Adipose tissue (tissue), 3 donors: ENCODE data around the gene MAML2. TPM values are rescaled to one million over a fixed set of nuclear protein-coding genes. Genes with fewer than 3 reads are reported as not detected.

Source experiments
- H3K27ac ChIP-seq: one replicate; pipeline ENCODE4 v1.5.1; 2013; ENCODE audit warnings: low read depth, low read length
- WGBS, 3 donors: extraction: QIAGEN DNeasy Blood & Tissue Kit; methylation state at CpG; one replicate each; pipeline ENCODE4 v1.1.7; 2013; 5-methylcytosine and 5-hydroxymethylcytosine counted together
- polyA plus RNA-seq, 3 donors: library from polyadenylated mRNA; stranded (reverse); fragments of 200-250 nt; gene quantifications; one replicate each; pipeline ENCODE4 v1.2.3, GENCODE V29; 2013
- donor health status: healthy with polysubstance abuse.
- donor health status: Bipolar disorder and iron deficiency.
- donor health status: healthy.

Gene MAML2
- polyA plus RNA-seq, 3 donors, result 1.8 to 8.7 (median 5.4) TPM

- H3K27ac ChIP-seq, result no peak overlapping the region
- WGBS, 3 donors, result 89 to 98% (median 96%) methylated on average over 5 of the region's 5 CpGs
Measured at GRCh38 chr11:96111308-96111707, 231.7 kb downstream of the MAML2 start.

DNA sequence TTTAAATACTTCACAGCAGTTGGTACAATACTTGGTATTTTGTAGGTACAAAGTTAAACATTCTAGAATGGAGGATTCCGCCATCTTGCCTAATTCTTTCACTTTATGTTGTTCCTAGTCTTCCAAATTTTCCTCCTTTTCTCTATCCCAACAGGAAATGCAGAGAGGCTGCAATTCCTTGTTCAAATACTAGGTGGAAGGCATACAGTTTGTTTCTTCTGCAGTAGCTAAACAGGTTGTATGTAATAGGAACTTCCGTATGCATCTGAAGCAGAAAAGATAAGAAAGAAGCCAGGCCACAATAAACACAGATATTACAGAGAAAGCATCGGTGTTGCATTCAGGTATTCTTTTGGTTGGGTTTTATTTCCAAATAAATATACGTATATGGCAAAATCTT is 232.7 kb downstream of the MAML2 start:
- 72 to 95% (median 92%) methylated on average over 4 of the region's 4 CpGs for WGBS, 3 donors

DNA sequence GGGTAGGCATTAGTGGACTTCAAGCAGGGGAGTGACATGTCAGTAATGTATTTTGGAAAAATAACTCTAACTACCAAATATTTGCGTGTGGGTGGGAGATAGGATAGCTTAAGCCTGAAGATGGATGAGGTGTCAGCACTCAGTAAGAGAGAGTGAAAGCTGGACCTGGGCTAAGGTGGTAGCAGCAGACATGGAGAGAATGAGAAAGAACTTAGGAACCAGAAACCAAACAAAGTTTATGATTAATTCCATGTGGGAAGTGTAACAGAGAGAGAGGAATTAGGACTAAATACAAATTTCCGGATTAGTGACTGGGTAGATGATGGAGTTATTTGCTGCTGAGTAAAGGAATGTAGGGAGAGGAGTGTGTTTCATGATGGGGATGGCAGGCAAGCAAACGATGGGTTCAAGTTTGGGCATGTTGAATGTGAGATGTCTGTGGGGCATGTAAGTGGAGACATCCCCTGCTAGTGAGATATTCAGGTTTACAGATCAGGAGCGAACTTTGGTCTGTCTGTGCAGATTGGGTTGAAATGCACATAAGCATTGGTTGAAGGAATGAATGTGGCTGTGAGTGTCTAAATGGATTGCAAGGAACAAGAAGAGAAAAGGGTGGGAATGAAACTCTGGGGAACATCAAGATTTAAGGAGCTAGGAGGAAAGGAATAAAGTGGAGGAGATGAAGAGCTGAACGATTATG is 233.5 kb downstream of the MAML2 start:
- H3K27ac ChIP-seq, result no peak overlapping the region
- 68 to 90% (median 85%) methylated on average over 5 of the region's 5 CpGs for WGBS, 3 donors

More for the DNA sequence above, 232.7 kb downstream of the MAML2 start:
- H3K27ac ChIP-seq, result no peak overlapping the region

GRCh38 chr11:96107143-96107824 is 235.7 kb downstream of the MAML2 start:
- H3K27ac ChIP-seq, result no peak overlapping the region
- 87 to 91% (median 88%) methylated on average over 5 of the region's 5 CpGs for WGBS, 3 donors

DNA sequence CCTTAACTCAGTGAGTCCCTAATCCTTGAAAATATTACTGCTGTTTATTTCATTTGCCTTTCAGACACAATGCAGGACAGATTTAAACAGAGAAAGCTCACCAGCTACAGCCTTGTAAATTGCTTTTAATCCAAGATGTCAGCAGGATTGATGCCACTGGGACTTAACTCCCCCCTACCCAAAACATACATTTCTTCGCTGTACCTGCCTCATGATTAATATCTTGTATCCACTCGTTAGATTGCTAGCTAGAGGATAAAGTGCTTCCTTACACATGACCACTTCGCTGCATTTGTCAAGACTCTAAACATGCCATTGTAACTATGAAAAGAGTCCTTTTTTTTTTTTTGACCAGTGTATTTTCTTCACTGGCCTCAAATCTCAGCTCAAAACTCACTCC is 236.3 kb downstream of the MAML2 start:
- H3K27ac ChIP-seq, result no peak overlapping the region
- WGBS, 3 donors, result 68 to 92% (median 81%) methylated on average over 3 of the region's 3 CpGs

GRCh38 chr11:96105944-96106343 is 237.1 kb downstream of the MAML2 start:
- WGBS, 3 donors, result 30 to 88% (median 84%) methylated on average over 1 of the region's 1 CpG
- no peak overlapping the region for H3K27ac ChIP-seq

- 44 to 67% (median 63%) methylated on average over 1 of the region's 1 CpG for WGBS, 3 donors
Measured at GRCh38 chr11:96105197-96105895, 237.6 kb downstream of the MAML2 start.

DNA sequence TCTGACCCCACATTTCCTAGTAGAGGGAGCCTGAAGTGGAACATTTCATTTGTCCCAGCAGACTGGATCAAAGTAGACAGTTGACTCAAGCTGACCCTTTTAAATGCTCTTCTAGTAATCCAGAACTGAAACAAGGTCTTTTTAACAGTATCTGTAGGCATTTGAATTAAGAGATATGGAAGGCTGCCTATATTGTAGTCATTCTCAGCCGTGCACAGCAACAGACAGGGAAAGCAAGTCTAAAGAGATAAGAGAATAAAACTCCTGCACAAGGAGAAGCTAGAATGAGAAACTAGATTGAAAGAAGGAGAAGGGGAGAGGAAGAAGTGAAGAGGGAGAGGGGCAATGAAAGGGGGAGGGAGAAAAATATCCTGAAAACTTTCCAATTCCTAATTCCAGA is 238.5 kb downstream of the MAML2 start:
- H3K27ac ChIP-seq, result no peak overlapping the region
- 48 to 69% (median 69%) methylated on average over 1 of the region's 1 CpG for WGBS, 3 donors

More at GRCh38 chr11:96105197-96105895, 237.6 kb downstream of the MAML2 start:
- no peak overlapping the region for H3K27ac ChIP-seq

DNA sequence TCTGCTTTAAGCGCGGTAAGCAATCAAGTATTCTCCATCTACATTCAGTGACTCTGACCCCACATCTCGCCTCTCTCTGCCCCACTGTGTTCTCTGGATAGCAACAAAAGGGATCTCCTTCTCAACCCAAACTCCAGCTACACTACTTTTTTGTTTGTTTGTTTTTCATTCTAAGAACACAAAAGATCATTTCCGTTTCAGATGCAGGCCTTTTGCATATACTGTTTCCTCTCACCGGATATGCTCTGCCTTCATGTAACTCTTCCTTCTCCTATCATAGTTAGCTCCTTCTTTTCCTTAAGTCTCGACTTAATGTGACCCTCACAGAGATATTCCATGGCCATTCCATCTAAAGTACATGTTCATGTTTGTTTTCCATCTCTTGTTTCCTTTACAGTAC is 239.3 kb downstream of the MAML2 start:
- WGBS, 3 donors, result 82 to 88% (median 83%) methylated on average over 6 of the region's 6 CpGs
- no peak overlapping the region for H3K27ac ChIP-seq

DNA sequence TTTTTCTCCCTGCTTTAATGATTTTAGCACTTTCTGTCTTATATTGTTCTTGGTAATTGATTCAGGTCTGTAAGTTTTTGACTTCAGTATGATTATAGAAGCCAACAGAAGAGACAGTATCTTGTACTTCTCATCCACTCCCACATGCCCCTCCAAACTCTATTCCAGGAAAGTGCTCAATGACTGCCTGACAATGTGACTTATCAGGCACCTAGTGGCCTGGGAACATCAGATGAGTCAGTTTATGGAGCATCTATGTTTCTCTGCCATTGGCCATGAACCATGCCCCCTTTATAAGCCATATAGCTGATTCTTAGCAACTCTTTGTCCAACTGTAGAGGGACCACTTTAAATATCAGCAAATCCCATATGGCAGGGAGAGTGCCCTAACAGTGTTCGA is 239.9 kb downstream of the MAML2 start:
- no peak overlapping the region for H3K27ac ChIP-seq

DNA sequence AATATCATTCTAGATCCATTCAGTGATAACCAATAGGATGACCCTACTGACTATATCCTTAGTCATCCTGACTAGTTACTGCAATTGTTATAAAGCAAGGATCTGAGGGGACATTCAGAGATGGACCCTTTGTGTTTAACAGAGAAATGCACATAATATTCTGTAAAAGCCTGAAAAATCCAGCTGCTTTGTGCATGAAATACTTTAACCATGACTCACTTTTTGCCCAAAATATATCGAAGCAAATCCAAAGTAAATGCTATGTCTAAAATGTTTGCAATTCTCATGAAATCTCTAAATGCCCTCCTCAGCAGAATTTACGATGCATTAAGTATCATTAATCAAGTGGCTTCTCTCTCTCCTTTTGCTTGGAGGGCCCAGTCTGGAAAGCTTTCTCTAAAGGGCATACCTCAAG is 240.3 kb downstream of the MAML2 start:
- no peak overlapping the region for H3K27ac ChIP-seq
- 48 to 67% (median 60%) methylated on average over 2 of the region's 2 CpGs for WGBS, 3 donors

More for the DNA sequence above, 239.9 kb downstream of the MAML2 start:
- 90 to 93% (median 91%) methylated on average over 1 of the region's 1 CpG for WGBS, 3 donors

GRCh38 chr11:96101146-96101545 is 241.8 kb downstream of the MAML2 start:
- 60 to 86% (median 83%) methylated on average over 4 of the region's 4 CpGs for WGBS, 3 donors
- no peak overlapping the region for H3K27ac ChIP-seq

- WGBS, 3 donors, result 47 to 57% (median 57%) methylated on average over 7 of the region's 7 CpGs
- H3K27ac ChIP-seq, result no peak overlapping the region
Measured at GRCh38 chr11:96098511-96099241, 244.3 kb downstream of the MAML2 start.

GRCh38 chr11:96097844-96098421 is 245.1 kb downstream of the MAML2 start:
- whole genome bisulfite sequencing, 3 donors, result 71 to 73% (median 71%) methylated on average over 4 of the region's 4 CpGs
- H3K27ac ChIP-seq, result no peak overlapping the region

DNA sequence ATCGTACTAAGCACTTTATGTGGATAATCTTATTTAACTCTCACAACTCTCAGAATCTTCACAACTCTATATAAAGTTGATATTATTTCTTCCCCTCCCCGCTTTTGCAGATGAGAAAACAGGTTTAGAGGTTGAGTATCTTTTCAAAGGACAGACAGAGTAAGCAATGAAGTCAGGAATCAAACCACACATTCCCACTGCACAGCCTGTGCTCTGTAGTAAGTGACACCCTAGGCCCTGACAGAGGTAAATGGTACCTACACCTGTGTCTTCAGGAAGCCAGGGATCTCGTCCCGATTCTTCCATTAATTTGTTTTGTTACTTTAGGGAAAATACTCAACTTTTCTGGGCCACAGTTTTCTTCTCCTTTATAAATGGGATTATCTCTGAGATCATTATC is 246.6 kb downstream of the MAML2 start:
- H3K27ac ChIP-seq, result no peak overlapping the region
- 63 to 80% (median 80%) methylated on average over 4 of the region's 4 CpGs for WGBS, 3 donors

DNA sequence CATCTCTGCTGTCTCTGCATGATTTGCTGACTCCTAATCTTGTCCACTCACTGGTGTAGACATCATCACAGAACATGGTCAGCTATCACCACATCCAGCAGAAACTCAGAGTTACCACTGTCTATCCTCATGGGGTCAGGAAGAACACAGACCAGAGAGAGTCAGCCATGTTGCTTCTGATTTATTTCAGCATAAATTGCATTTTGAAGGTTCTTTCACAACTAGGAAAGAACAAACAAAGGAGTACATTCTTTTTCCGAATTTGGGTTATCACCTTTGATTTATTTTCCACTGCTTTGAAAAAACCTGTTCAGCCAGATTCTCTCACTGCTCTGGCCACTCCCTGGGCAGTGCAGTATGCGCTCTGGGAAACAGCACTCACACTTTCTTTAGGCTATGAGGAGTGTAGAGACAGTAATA is 247.1 kb downstream of the MAML2 start:
- H3K27ac ChIP-seq, result no peak overlapping the region
- 28 to 74% (median 69%) methylated on average over 2 of the region's 2 CpGs for WGBS, 3 donors

DNA sequence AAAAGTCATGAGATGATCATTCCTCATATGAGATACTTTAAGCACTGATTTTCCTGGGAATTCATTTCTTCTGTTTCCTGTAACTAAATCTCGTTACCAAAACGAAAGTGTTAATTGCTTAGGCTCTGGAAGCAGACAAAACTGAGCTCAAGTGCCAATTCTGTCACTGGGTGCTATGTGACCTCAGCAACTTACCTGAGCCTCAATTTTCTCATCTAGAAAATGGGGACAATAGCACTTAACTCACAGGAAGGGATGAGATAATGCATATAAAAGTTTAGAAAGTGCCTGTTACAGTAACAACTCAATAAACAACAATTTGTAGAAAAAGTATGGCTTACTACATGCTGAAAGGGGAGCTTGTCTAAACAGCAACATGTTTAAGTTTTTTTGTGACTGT is 248.8 kb downstream of the MAML2 start:
- 63 to 68% (median 65%) methylated on average over 2 of the region's 2 CpGs for WGBS, 3 donors
- no peak overlapping the region for H3K27ac ChIP-seq

DNA sequence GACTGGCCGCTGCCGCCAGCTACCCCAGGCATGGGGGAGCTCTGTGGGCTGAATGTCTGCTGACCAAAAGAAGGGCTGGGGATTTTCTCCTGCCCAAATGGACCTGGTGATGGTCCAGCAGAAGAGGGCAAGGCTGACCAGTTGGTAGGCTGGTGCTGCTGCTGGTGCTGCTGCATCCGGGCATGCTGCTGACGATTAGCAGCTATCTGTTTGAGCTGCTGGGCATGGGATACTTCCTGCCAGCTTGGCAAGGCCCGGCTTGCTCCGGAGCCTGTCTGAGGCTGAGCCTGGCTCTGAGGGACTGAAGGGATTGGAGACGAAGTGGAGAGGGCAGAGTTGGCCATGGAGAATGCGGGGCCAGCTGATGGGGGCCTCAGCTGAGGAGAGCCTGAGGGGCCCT is 250.5 kb downstream of the MAML2 start:
- H3K27ac ChIP-seq, result no peak overlapping the region
- WGBS, 3 donors, result 95 to 98% (median 97%) methylated on average over 8 of the region's 8 CpGs
